ENCODE results near the gene ST8SIA4. TPM values are rescaled to one million over a fixed set of nuclear protein-coding genes. Genes with fewer than 3 reads are reported as not detected.

The ST8SIA4 gene
- total RNA-seq, 4 donors from 2014 or later: 0.93 to 4.5 (median 1.3) TPM

- Histone ChIP-seq H3K27me3 (no peaks in the 10 kb centered on the region), H3K4me1 (no peaks in the 10 kb centered on the region), H3K9me3 (no peaks in the 10 kb centered on the region), H3K4me3 (no peak overlapping the region), H3K36me3 (no peaks in the 10 kb centered on the region), H3K27ac (no peak overlapping the region)
- intact Hi-C loops (cut with DNase I; ENCODE audit: low total_unique reads) (no loop called here), in situ Hi-C loops (cut with MboI; ENCODE audit: low sequenced_read_pairs in 4 of 4) (no loop called here)
- ATAC-seq (no peak), DNase-seq (no peak)
- TF ChIP-seq CTCF (IDR thresholded peaks at IDR 0.05 in 4 of 5, conservative IDR thresholded peaks at IDR 0.05 in 1 of 5): no peak
- no peak for TF ChIP-seq POLR2A (IDR thresholded peaks at IDR 0.05)
Measured at GRCh38 chr5:100762108-100762507, 141.0 kb downstream of the ST8SIA4 start.

GRCh38 chr5:100761192-100761591, 141.9 kb downstream of the ST8SIA4 start:
- no peaks in the 10 kb centered on the region for H3K4me1 ChIP-seq
- H3K4me3 ChIP-seq: no peak overlapping the region
- TF ChIP-seq POLR2A (IDR thresholded peaks at IDR 0.05) (no peak), CTCF (IDR thresholded peaks at IDR 0.05 in 4 of 5, conservative IDR thresholded peaks at IDR 0.05 in 1 of 5) (no peak)
- intact Hi-C loops (cut with DNase I; ENCODE audit: low total_unique reads) (no loop called here), in situ Hi-C loops (cut with MboI; ENCODE audit: low sequenced_read_pairs in 4 of 4) (no loop called here)
- no peak overlapping the region for H3K27ac ChIP-seq
- DNase-seq (no peak), ATAC-seq (no peak)
- H3K36me3 ChIP-seq: no peaks in the 10 kb centered on the region
- no peaks in the 10 kb centered on the region for H3K9me3 ChIP-seq
- no peaks in the 10 kb centered on the region for H3K27me3 ChIP-seq

- intact Hi-C loops (cut with DNase I; ENCODE audit: low total_unique reads): no loop called here
- DNase-seq (no peak), ATAC-seq (no peak)
- H3K4me1 ChIP-seq: no peaks in the 10 kb centered on the region
- TF ChIP-seq POLR2A (IDR thresholded peaks at IDR 0.05): no peak
- TF ChIP-seq CTCF (IDR thresholded peaks at IDR 0.05 in 4 of 5, conservative IDR thresholded peaks at IDR 0.05 in 1 of 5): no peak
- H3K27me3 ChIP-seq: no peaks in the 10 kb centered on the region
- H3K9me3 ChIP-seq: no peaks in the 10 kb centered on the region
- in situ Hi-C loops (cut with MboI; ENCODE audit: low sequenced_read_pairs in 4 of 4): no loop called here
- H3K27ac ChIP-seq: no peak overlapping the region
- no peaks in the 10 kb centered on the region for H3K36me3 ChIP-seq
- H3K4me3 ChIP-seq: no peak overlapping the region
Measured at GRCh38 chr5:100760688-100761087, 142.4 kb downstream of the ST8SIA4 start.

- in situ Hi-C loops (cut with MboI; ENCODE audit: low sequenced_read_pairs in 4 of 4) (no loop called here), intact Hi-C loops (cut with DNase I; ENCODE audit: low total_unique reads) (no loop called here)
- Histone ChIP-seq H3K27ac (no peak overlapping the region), H3K9me3 (no peaks in the 10 kb centered on the region), H3K27me3 (no peaks in the 10 kb centered on the region), H3K4me1 (no peaks in the 10 kb centered on the region), H3K36me3 (no peaks in the 10 kb centered on the region), H3K4me3 (no peak overlapping the region)
- ATAC-seq (no peak), DNase-seq (no peak)
- TF ChIP-seq POLR2A (IDR thresholded peaks at IDR 0.05) (no peak), CTCF (IDR thresholded peaks at IDR 0.05 in 4 of 5, conservative IDR thresholded peaks at IDR 0.05 in 1 of 5) (no peak)
Measured at GRCh38 chr5:100758780-100759179, 144.3 kb downstream of the ST8SIA4 start.

- Histone ChIP-seq H3K36me3 (no peaks in the 10 kb centered on the region), H3K27me3 (no peaks in the 10 kb centered on the region), H3K27ac (no peak overlapping the region), H3K9me3 (no peaks in the 10 kb centered on the region), H3K4me1 (no peaks in the 10 kb centered on the region), H3K4me3 (no peak overlapping the region)
- TF ChIP-seq POLR2A (IDR thresholded peaks at IDR 0.05) (no peak), CTCF (IDR thresholded peaks at IDR 0.05 in 4 of 5, conservative IDR thresholded peaks at IDR 0.05 in 1 of 5) (no peak)
- intact Hi-C loops (cut with DNase I; ENCODE audit: low total_unique reads): no loop called here
- DNase-seq (no peak), ATAC-seq (no peak)
- in situ Hi-C loops (cut with MboI; ENCODE audit: low sequenced_read_pairs in 4 of 4): no loop called here
Measured at GRCh38 chr5:100758306-100758705, 144.8 kb downstream of the ST8SIA4 start.

Measured in gastrocnemius medialis (tissue), 4 donors.